CD4-positive, alpha-beta memory T cell (primary cell): ENCODE data around the gene POU2F2. TPM values are rescaled to one million over a fixed set of nuclear protein-coding genes. Genes with fewer than 3 reads are reported as not detected.
A peak's percentile ranks its signal among the peaks of the same experiment; 100 is the strongest.

Experiments
- CTCF ChIA-PET: fragments of 350-600 bp; sonication (Branson Sonifier 250); formaldehyde crosslinking; loops from one replicate; lab custom pipeline; 2021; ENCODE audit warnings: inconsistent platforms; ENCODE audit not compliant: partially characterized antibody; lab: Charles Lee
- POLR2A ChIA-PET: fragments of 350-600 bp; sonication (Branson Sonifier 250); formaldehyde crosslinking; loops from one replicate; lab custom pipeline; 2021; ENCODE audit not compliant: partially characterized antibody; lab: Charles Lee
- DNase-seq, 5 donors: peaks; one replicate each; pipeline versions ENCODE4 v3.0.0 to v3.0.0-alpha.2; 2020 to 2022; ENCODE audit warnings: mixed read lengths in 1 of 5
- H3K27ac ChIP-seq: one replicate; pipeline ENCODE4 v1.7.0; 2013; ENCODE audit warnings: low read depth, low read length
- H3K27me3 ChIP-seq: 2 replicates; pipeline ENCODE4 v1.7.0; 2013; ENCODE audit warnings: mild to moderate bottlenecking, low read length, moderate library complexity; ENCODE audit not compliant: insufficient read depth
- H3K36me3 ChIP-seq: 2 replicates; pipeline ENCODE4 v1.7.0; 2013; ENCODE audit warnings: mild to moderate bottlenecking, low read length, moderate library complexity; ENCODE audit not compliant: insufficient read depth
- H3K4me1 ChIP-seq: 2 replicates; pipeline ENCODE4 v1.7.0; 2013; ENCODE audit warnings: mild to moderate bottlenecking, low read length, moderate library complexity; ENCODE audit not compliant: insufficient read depth
- H3K4me3 ChIP-seq, 2 donors: one replicate each; pipeline ENCODE4 v1.7.0; 2013; ENCODE audit warnings: low read length in 2 of 2, mild to moderate bottlenecking in 1 of 2
- H3K9me3 ChIP-seq, 2 donors: one replicate each; pipeline ENCODE4 v1.7.0; 2013; ENCODE audit warnings: low read length in 2 of 2, control low read depth in 1 of 2; ENCODE audit not compliant: control insufficient read depth in 1 of 2
- H3K27ac Mint-ChIP-seq, 7 donors: one replicate each; pipeline ENCODE4 v1.8.0; 2020 to 2021; ENCODE audit warnings: mixed read lengths in 7 of 7, mild to moderate bottlenecking in 6 of 7, inconsistent platforms in 3 of 7, moderate library complexity in 3 of 7
- H3K27me3 Mint-ChIP-seq, 2 donors: one replicate each; pipeline ENCODE4 v1.8.0; 2020 to 2021; ENCODE audit warnings: mixed read lengths in 2 of 2
- H3K36me3 Mint-ChIP-seq, 2 donors: one replicate each; pipeline ENCODE4 v1.8.0; 2020 to 2021; ENCODE audit warnings: mixed read lengths in 2 of 2, inconsistent platforms in 1 of 2, mild to moderate bottlenecking in 1 of 2
- H3K4me1 Mint-ChIP-seq, 4 donors: one replicate each; pipeline ENCODE4 v1.8.0; 2020 to 2021; ENCODE audit warnings: mixed read lengths in 4 of 4, mild to moderate bottlenecking in 1 of 4
- H3K4me3 Mint-ChIP-seq, 8 donors: one replicate each; pipeline ENCODE4 v1.8.0; 2020 to 2021; ENCODE audit warnings: mixed read lengths in 8 of 8, mild to moderate bottlenecking in 7 of 8, moderate library complexity in 6 of 8, inconsistent platforms in 3 of 8
- H3K9me3 Mint-ChIP-seq, 8 donors: one replicate each; pipeline ENCODE4 v1.8.0; 2020 to 2021; ENCODE audit warnings: mixed read lengths in 8 of 8, mild to moderate bottlenecking in 5 of 8, inconsistent platforms in 3 of 8, moderate library complexity in 1 of 8
- intact Hi-C: fragments of 100-400 bp; cut with micrococcal nuclease; formaldehyde crosslinking; loops from one replicate; pipeline ENCODE4 v1.15.1; 2023
- polyA plus RNA-seq, 2 donors: library from polyadenylated mRNA; unstranded; fragments of 300-500 nt; fragmentation: Illumina TruSeq; gene quantifications; one replicate each; pipeline ENCODE4 v1.2.3, GENCODE V29; 2021
- total RNA-seq, 2 experiments: library from RNA; stranded (reverse); gene quantifications; one replicate each; pipeline ENCODE4 v1.2.3, GENCODE V29; 2021

POU2F2 gene
- total and polyA plus RNA-seq, 4 experiments from 2014 or later, result 3.1 to 69.3 (median 45.6) TPM

- intact Hi-C loops, result loop anchor here (1.0 kb wide), 1 partner anchor 11 kb away; the partner anchor contains the start of gene POU2F2
- peak; percentile 50 to 91 (median 52) for DNase-seq
- Mint-ChIP-seq H3K4me3 (peak overlapping the region; percentile 55 to 89 (median 75)), H3K9me3 (no peaks in the 10 kb centered on the region), H3K4me1 (peaks cover 38 to 66% (median 51%) of the 10 kb centered on the region in 4 donors), H3K27ac (peak overlapping the region; percentile 88 to 99 (median 96)), H3K36me3 (peaks cover 0 to 23% of the 10 kb centered on the region in 2 donors), H3K27me3 (no peaks in the 10 kb centered on the region)
- H3K27ac ChIP-seq, result peak overlapping the region; percentile 83
- H3K9me3 ChIP-seq, result no peaks in the 10 kb centered on the region
- POLR2A ChIA-PET, result interaction anchor here (1.2 to 5.9 kb wide), 8 partner anchors 8 to 181 kb away, joined by 3 to 58 read pairs (median 6); partner anchors contain the start of genes PAFAH1B3, POU2F2, PRR19 and ZNF574
- no peaks in the 10 kb centered on the region for H3K36me3 ChIP-seq
- H3K4me3 ChIP-seq, result peak overlapping the region in 1 of 2 donors; percentile 41
- CTCF ChIA-PET, result interaction anchor here (1.1 to 5.1 kb wide), 2 partner anchors 11 to 12 kb away, joined by 7 to 53 read pairs; partner anchors contain the start of gene POU2F2
- peaks cover 52% of the 10 kb centered on the region for H3K4me1 ChIP-seq
- H3K27me3 ChIP-seq, result no peaks in the 10 kb centered on the region
Observed at GRCh38 chr19:42121656-42122069, 10.6 kb downstream of the POU2F2 start.

- no peak for DNase-seq
- Histone ChIP-seq H3K9me3 (no peaks in the 10 kb centered on the region), H3K4me3 (no peak overlapping the region), H3K27ac (peak overlapping the region; percentile 83), H3K27me3 (no peaks in the 10 kb centered on the region), H3K36me3 (peaks cover 4% of the 10 kb centered on the region), H3K4me1 (peaks cover 52% of the 10 kb centered on the region)
- ChIA-PET CTCF (interaction anchor here (1.0 to 5.1 kb wide), 4 partner anchors 11 to 19 kb away, joined by 3 to 53 read pairs (median 8); partner anchors contain the start of gene POU2F2), POLR2A (interaction anchor here (1.2 to 5.9 kb wide), 9 partner anchors 8 to 181 kb away, joined by 3 to 58 read pairs (median 6); partner anchors contain the start of genes PAFAH1B3, POU2F2, PRR19 and ZNF574)
- peaks cover 2 to 28% of the 10 kb centered on the region in 2 donors for H3K36me3 Mint-ChIP-seq
- no peaks in the 10 kb centered on the region for H3K9me3 Mint-ChIP-seq
- intact Hi-C loops, result loop anchor here (1.0 kb wide), 1 partner anchor 11 kb away; the partner anchor contains the start of gene POU2F2
- no peaks in the 10 kb centered on the region for H3K27me3 Mint-ChIP-seq
- peak overlapping the region in 6 of 8 donors; percentile 58 to 89 (median 80) for H3K4me3 Mint-ChIP-seq
- peak overlapping the region; percentile 88 to 99 (median 96) for H3K27ac Mint-ChIP-seq
- peaks cover 38 to 63% (median 50%) of the 10 kb centered on the region in 4 donors for H3K4me1 Mint-ChIP-seq
Observed at GRCh38 chr19:42121036-42121621, 11.1 kb downstream of the POU2F2 start.

GRCh38 chr19:42120276-42120980 lies 11.8 kb downstream of the POU2F2 start:
- Histone ChIP-seq H3K36me3 (peaks cover 11% of the 10 kb centered on the region), H3K27ac (peak overlapping the region; percentile 83), H3K9me3 (no peaks in the 10 kb centered on the region), H3K27me3 (no peaks in the 10 kb centered on the region), H3K4me1 (peaks cover 48% of the 10 kb centered on the region), H3K4me3 (no peak overlapping the region)
- CTCF ChIA-PET, result interaction anchor here (0.7 to 2.4 kb wide), 5 partner anchors 11 to 176 kb away, joined by 3 to 11 read pairs (median 3); partner anchors contain the start of gene POU2F2
- H3K36me3 Mint-ChIP-seq, result peaks cover 8 to 33% of the 10 kb centered on the region in 2 donors
- H3K27ac Mint-ChIP-seq, result peak overlapping the region; percentile 88 to 99 (median 96)
- no peaks in the 10 kb centered on the region for H3K27me3 Mint-ChIP-seq
- DNase-seq, result no peak
- peaks cover 33 to 63% (median 47%) of the 10 kb centered on the region in 4 donors for H3K4me1 Mint-ChIP-seq
- no peaks in the 10 kb centered on the region for H3K9me3 Mint-ChIP-seq
- intact Hi-C loops, result no loop called here
- peak overlapping the region in 5 of 8 donors; percentile 58 to 84 (median 72) for H3K4me3 Mint-ChIP-seq
- POLR2A ChIA-PET, result interaction anchor here (1.4 to 5.9 kb wide), 3 partner anchors 12 to 182 kb away, joined by 3 to 58 read pairs (median 4); partner anchors contain the start of genes PAFAH1B3, POU2F2 and PRR19

- H3K4me3 ChIP-seq, result no peak overlapping the region
- peaks cover 19% of the 10 kb centered on the region for H3K36me3 ChIP-seq
- CTCF ChIA-PET, result no interaction called here
- intact Hi-C loops, result no loop called here
- Mint-ChIP-seq H3K4me1 (peaks cover 12 to 30% (median 22%) of the 10 kb centered on the region in 4 donors), H3K4me3 (no peak overlapping the region), H3K27ac (peak overlapping the region in 2 of 7 donors; percentile 27 to 41), H3K36me3 (peaks cover 20 to 62% of the 10 kb centered on the region in 2 donors), H3K27me3 (no peaks in the 10 kb centered on the region), H3K9me3 (no peaks in the 10 kb centered on the region)
- no peak for DNase-seq
- H3K27ac ChIP-seq, result no peak overlapping the region
- H3K4me1 ChIP-seq, result peaks cover 15% of the 10 kb centered on the region
- no peaks in the 10 kb centered on the region for H3K27me3 ChIP-seq
- POLR2A ChIA-PET, result no interaction called here
- H3K9me3 ChIP-seq, result no peaks in the 10 kb centered on the region
Observed at GRCh38 chr19:42117076-42117475, 15.2 kb downstream of the POU2F2 start.

- Histone ChIP-seq H3K9me3 (no peaks in the 10 kb centered on the region), H3K27ac (no peak overlapping the region), H3K4me1 (peaks cover 9% of the 10 kb centered on the region), H3K27me3 (no peaks in the 10 kb centered on the region), H3K4me3 (no peak overlapping the region), H3K36me3 (peaks cover 19% of the 10 kb centered on the region)
- Mint-ChIP-seq H3K36me3 (peaks cover 20 to 67% of the 10 kb centered on the region in 2 donors), H3K4me1 (peaks cover 7 to 24% (median 17%) of the 10 kb centered on the region in 4 donors), H3K27me3 (no peaks in the 10 kb centered on the region), H3K9me3 (no peaks in the 10 kb centered on the region), H3K27ac (peak overlapping the region in 5 of 7 donors; percentile 27 to 67 (median 52)), H3K4me3 (no peak overlapping the region)
- DNase-seq, result peak in 1 of 5 donors; percentile 7
- ChIA-PET CTCF (interaction anchor here (1.2 to 1.3 kb wide), 2 partner anchors 8 to 180 kb away, joined by 3 to 4 read pairs; no protein-coding TSS in a partner anchor), POLR2A (interaction anchor here (1.4 to 1.7 kb wide), 2 partner anchors 11 to 16 kb away, joined by 3 to 6 read pairs; partner anchors contain the start of gene POU2F2)
- intact Hi-C loops, result no loop called here
Observed at GRCh38 chr19:42116308-42117075, 15.8 kb downstream of the POU2F2 start.

- intact Hi-C loops, result no loop called here
- POLR2A ChIA-PET, result interaction anchor here (1.4 to 1.7 kb wide), 2 partner anchors 11 to 17 kb away, joined by 3 to 6 read pairs; partner anchors contain the start of gene POU2F2
- Histone ChIP-seq H3K4me1 (peaks cover under 1% of the 10 kb centered on the region), H3K27ac (no peak overlapping the region), H3K36me3 (peaks cover 19% of the 10 kb centered on the region), H3K4me3 (no peak overlapping the region), H3K27me3 (no peaks in the 10 kb centered on the region), H3K9me3 (no peaks in the 10 kb centered on the region)
- Mint-ChIP-seq H3K36me3 (peaks cover 24 to 69% of the 10 kb centered on the region in 2 donors), H3K4me3 (no peak overlapping the region), H3K9me3 (no peaks in the 10 kb centered on the region), H3K27ac (peak overlapping the region in 6 of 7 donors; percentile 23 to 85 (median 60)), H3K27me3 (no peaks in the 10 kb centered on the region), H3K4me1 (peaks cover under 1 to 16% (median 11%) of the 10 kb centered on the region in 4 donors)
- CTCF ChIA-PET, result interaction anchor here (0.9 to 1.3 kb wide), 3 partner anchors 9 to 181 kb away, joined by 3 to 4 read pairs (median 4); no protein-coding TSS in a partner anchor
- DNase-seq, result peak in 1 of 5 donors; percentile 6
Observed at GRCh38 chr19:42115705-42116104, 16.5 kb downstream of the POU2F2 start.
